Kidney epithelial cell (primary cell): ENCODE measurements around the gene MORF4L1. TPM values are rescaled to one million over a fixed set of nuclear protein-coding genes. Genes with fewer than 3 reads are reported as not detected.
A peak's percentile ranks its signal among the peaks of the same experiment; 100 is the strongest.

Experiments used
- DNase-seq: peaks from one replicate; pipeline ENCODE4 v3.0.0-alpha.2; 2010; ENCODE audit warnings: low read depth
- H3K27me3 ChIP-seq: 2 replicates; pipeline ENCODE4 v1.6.0; 2011; ENCODE audit warnings: low read length; ENCODE audit not compliant: control insufficient read depth, insufficient read depth
- H3K36me3 ChIP-seq: 2 replicates; pipeline ENCODE4 v1.5.1; 2011; ENCODE audit warnings: low read length; ENCODE audit not compliant: control insufficient read depth, insufficient read depth
- H3K4me3 ChIP-seq: 2 replicates; pipeline ENCODE4 v1.5.1; 2011; ENCODE audit warnings: low read depth, mild to moderate bottlenecking, control low read depth, low read length
- CTCF ChIP-seq: IDR thresholded peaks from 2 replicates; pipeline ENCODE4 v1.5.1; 2011; ENCODE audit warnings: mild to moderate bottlenecking, moderate library complexity, low read length, control low read depth, inconsistent platforms; ENCODE audit not compliant: insufficient read depth, poor library complexity, severe bottlenecking
- total RNA-seq: library from RNA; depleted of rRNA; stranded (reverse); fragments of >200 nt; gene quantifications from 2 replicates; pipeline ENCODE4 v1.2.3, GENCODE V29; 2015

MORF4L1 gene
- total RNA-seq, 1 donor from 2014 or later = 366 TPM

DNA sequence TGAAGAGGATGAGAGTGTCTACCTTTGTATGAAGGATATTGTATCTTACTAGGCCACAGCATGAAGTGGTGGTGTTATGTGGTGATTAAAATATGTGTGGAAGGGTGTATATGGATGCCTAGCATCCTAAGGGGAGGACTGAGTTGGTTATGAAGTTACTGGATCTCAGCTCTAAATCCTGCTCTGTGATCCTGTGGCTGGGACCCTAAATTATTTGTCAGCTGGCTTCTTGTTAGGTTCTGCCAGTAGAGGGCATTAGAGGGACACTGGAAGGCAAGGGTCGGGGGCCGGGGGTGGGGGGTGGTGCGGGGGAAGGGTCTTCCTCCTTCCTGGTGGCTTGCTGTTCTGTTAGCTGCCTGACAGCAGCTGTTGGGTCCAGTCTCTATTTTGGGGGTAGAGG, 34.9 kb downstream of the MORF4L1 start:
- Histone ChIP-seq H3K27me3 (no peaks in the 10 kb centered on the region), H3K36me3 (peaks cover 4% of the 10 kb centered on the region), H3K4me3 (no peak overlapping the region)
- TF ChIP-seq CTCF = peak; percentile 17
- no peak for DNase-seq

DNA sequence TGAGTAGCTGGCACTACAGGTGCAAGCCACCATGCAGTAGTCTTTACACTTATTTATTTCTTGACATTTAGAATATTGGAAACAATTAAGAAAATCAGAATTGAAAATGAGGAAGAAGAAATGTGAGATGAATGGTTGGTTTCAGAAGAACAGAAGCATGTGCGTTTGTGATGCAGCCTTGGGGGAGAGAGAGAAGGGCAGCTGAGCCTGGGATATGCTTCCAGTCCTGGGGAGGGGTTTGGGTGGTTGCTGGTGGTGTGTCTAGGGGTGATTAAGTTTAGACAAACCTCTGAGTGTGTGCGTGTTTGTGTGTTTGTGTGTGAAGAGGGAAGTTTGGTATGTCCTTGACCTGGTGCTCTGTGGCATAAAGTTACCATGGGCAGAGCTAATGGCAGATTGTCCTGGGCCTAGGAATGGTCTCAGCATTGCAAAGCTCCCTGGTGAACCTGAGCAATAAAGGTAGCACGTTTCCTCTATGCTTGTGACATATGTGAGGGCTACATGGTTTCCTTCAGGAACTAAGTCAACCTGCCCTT, 36.5 kb downstream of the MORF4L1 start:
- Histone ChIP-seq H3K27me3 (no peaks in the 10 kb centered on the region), H3K4me3 (no peak overlapping the region), H3K36me3 (peaks cover 5% of the 10 kb centered on the region)
- no peak for DNase-seq
- no peak for TF ChIP-seq CTCF

GRCh38 chr15:78909791-78910228, 37.1 kb downstream of the MORF4L1 start:
- peak; percentile 68 for TF ChIP-seq CTCF
- DNase-seq = no peak
- H3K27me3 ChIP-seq = no peaks in the 10 kb centered on the region
- H3K36me3 ChIP-seq = peaks cover 5% of the 10 kb centered on the region
- no peak overlapping the region for H3K4me3 ChIP-seq

DNA sequence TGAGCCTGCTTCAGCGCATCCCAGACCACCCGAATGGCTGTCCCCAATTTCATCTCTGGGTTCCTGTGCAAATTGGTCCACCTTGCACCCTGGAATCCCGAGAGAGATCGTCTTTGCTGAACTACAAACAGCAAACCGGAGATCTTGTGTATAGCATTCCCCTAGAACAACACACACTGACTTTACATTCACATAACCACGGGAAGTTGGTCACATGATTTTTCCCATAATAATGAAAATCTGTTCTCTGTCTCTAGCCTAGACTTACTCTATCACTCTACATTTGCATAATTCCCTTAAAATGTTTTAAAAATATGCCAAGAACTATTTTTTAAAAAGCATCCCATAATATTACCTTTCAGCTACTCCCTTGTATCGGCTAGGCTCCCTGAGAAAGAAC, 37.6 kb downstream of the MORF4L1 start:
- peaks cover 5% of the 10 kb centered on the region for H3K36me3 ChIP-seq
- no peak for TF ChIP-seq CTCF
- H3K27me3 ChIP-seq = no peaks in the 10 kb centered on the region
- H3K4me3 ChIP-seq = no peak overlapping the region
- no peak for DNase-seq

DNA sequence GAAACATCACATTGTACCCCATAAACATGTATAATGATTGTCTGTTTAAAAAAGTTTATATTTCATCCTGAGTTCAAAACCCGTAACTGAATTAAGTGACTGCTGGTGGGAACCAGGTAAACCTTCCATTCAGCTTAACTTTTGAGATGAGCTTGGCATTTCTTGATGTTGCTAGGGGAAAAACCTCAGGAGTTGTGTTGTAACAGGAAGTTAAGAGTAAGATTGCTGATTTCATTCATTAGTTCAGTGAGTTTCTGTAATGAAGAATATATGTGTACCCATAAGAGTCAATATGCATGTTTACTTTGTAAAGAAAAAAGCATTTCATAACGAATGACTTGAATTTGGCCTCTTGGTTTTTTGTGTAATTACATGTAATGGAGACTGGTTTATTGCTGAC, 39.6 kb downstream of the MORF4L1 start:
- no peak for TF ChIP-seq CTCF
- Histone ChIP-seq H3K27me3 (no peaks in the 10 kb centered on the region), H3K36me3 (peaks cover 5% of the 10 kb centered on the region), H3K4me3 (no peak overlapping the region)
- DNase-seq = no peak

- Histone ChIP-seq H3K4me3 (no peak overlapping the region), H3K27me3 (no peaks in the 10 kb centered on the region), H3K36me3 (peaks cover 5% of the 10 kb centered on the region)
- no peak for TF ChIP-seq CTCF
- no peak for DNase-seq
Observed at GRCh38 chr15:78913012-78913411, 40.3 kb downstream of the MORF4L1 start.
